NCI-H460 (cell line): Measurements from ENCODE around the gene ZMYND19. TPM values are rescaled to one million over a fixed set of nuclear protein-coding genes. Genes with fewer than 3 reads are reported as not detected.
"Not testable (repeated sequence)": the region's sequence is repeated elsewhere in the genome, so short reads cannot be mapped to it uniquely, and the experiment has no call there.

Experiments
- DNase-seq: peaks from one replicate; pipeline ENCODE4 v3.0.0-alpha.2; 2016; ENCODE audit warnings: low read depth; ENCODE audit errors: extremely low read depth
- total RNA-seq: library from RNA; depleted of rRNA; stranded (reverse); fragments of >200 nt; shearing (Covaris generic); gene quantifications from 2 replicates; pipeline ENCODE4 v1.2.3, GENCODE V29; 2014

Gene ZMYND19
- total RNA-seq, 1 experiment from 2014 or later = 23.9 TPM

- no peak for DNase-seq
These were observed 26.2 kb downstream of the ZMYND19 start for GRCh38 chr9:137564134-137564533.

- no peak for DNase-seq
These were observed 32.2 kb downstream of the ZMYND19 start for GRCh38 chr9:137558127-137558526.

GRCh38 chr9:137556069-137556838 is 34.1 kb downstream of the ZMYND19 start:
- DNase-seq = no peak

- no peak for DNase-seq
These were observed 35.1 kb downstream of the ZMYND19 start for GRCh38 chr9:137555179-137555578.

- no peak for DNase-seq
These were observed 36.0 kb downstream of the ZMYND19 start for GRCh38 chr9:137554349-137554748.

- DNase-seq = not testable (repeated sequence)
These were observed 36.7 kb downstream of the ZMYND19 start for GRCh38 chr9:137553654-137554053.

- no peak for DNase-seq
These were observed 38.1 kb downstream of the ZMYND19 start for GRCh38 chr9:137552022-137552768.

GRCh38 chr9:137551264-137552021 is 38.9 kb downstream of the ZMYND19 start, which contains the start of gene MRPL41:
MRPL41 (plus strand) TSS chr9:137551879; CDS start chr9:137552082, 203 bp downstream.
- peak; percentile 88 for DNase-seq

GRCh38 chr9:137550958-137551263 is 39.4 kb downstream of the ZMYND19 start:
- DNase-seq = not testable (repeated sequence)

- peak; percentile 34 for DNase-seq
These were observed 40.1 kb downstream of the ZMYND19 start, which contains the start of gene PNPLA7 for GRCh38 chr9:137550231-137550621. PNPLA7 (minus strand) TSS chr9:137550402; CDS start chr9:137550197, 205 bp downstream.

GRCh38 chr9:137547687-137548543 is 42.4 kb downstream of the ZMYND19 start:
- no peak for DNase-seq

GRCh38 chr9:137545123-137545522 is 45.2 kb downstream of the ZMYND19 start:
- no peak for DNase-seq

- DNase-seq = no peak
These were observed 46.0 kb downstream of the ZMYND19 start for GRCh38 chr9:137544176-137544760.

- no peak for DNase-seq
These were observed 46.9 kb downstream of the ZMYND19 start for GRCh38 chr9:137543237-137543963.

GRCh38 chr9:137542486-137542885 is 47.8 kb downstream of the ZMYND19 start:
- no peak for DNase-seq

- no peak for DNase-seq
These were observed 49.8 kb downstream of the ZMYND19 start for GRCh38 chr9:137540536-137540935.

GRCh38 chr9:137538058-137538457 is 52.3 kb downstream of the ZMYND19 start:
- DNase-seq = no peak

GRCh38 chr9:137536594-137537131 is 53.6 kb downstream of the ZMYND19 start:
- DNase-seq = not testable (repeated sequence)

GRCh38 chr9:137535120-137535428 is 55.2 kb downstream of the ZMYND19 start:
- no peak for DNase-seq
